Transverse colon (tissue), 4 donors: ENCODE results near the gene PCDHA12. TPM values are rescaled to one million over a fixed set of nuclear protein-coding genes. Genes with fewer than 3 reads are reported as not detected.

Experiments used
- DNase-seq: peaks from one replicate; pipeline ENCODE4 v3.0.0-alpha.2; 2019
- H3K27ac ChIP-seq, 4 donors: fragments of 200-600 bp; sonication (generic); 2 replicates each; pipeline ENCODE4 v1.5.1; 2016 to 2018; ENCODE audit warnings: inconsistent platforms in 4 of 4
- H3K27me3 ChIP-seq: fragments of 200-600 bp; sonication (generic); 2 replicates; pipeline ENCODE4 v1.5.1; 2017; ENCODE audit warnings: inconsistent platforms
- H3K36me3 ChIP-seq, 4 donors: fragments of 200-600 bp; sonication (generic); 2 replicates each; pipeline ENCODE4 v1.5.1; 2017 to 2019; ENCODE audit warnings: inconsistent platforms in 4 of 4
- H3K4me1 ChIP-seq, 4 donors: fragments of 200-600 bp; sonication (generic); 2 replicates each; pipeline ENCODE4 v1.5.1; 2017 to 2020; ENCODE audit warnings: inconsistent platforms in 4 of 4
- H3K4me3 ChIP-seq, 4 donors: fragments of 200-600 bp; sonication (generic); 1 replicate in 1 of 4; 2 replicates in 3 of 4; pipeline versions ENCODE4 v1.5.1 to v1.6.1; 2017 to 2019; ENCODE audit warnings: inconsistent platforms in 4 of 4
- H3K9me3 ChIP-seq, 2 donors: fragments of 200-600 bp; sonication (generic); 2 replicates each; pipeline ENCODE4 v1.5.1; 2017 to 2019; ENCODE audit warnings: inconsistent platforms in 2 of 2
- CTCF ChIP-seq, 5 experiments: fragments of 200-600 bp in 3 of 5; fragments of 450-650 bp in 2 of 5; sonication (generic) in 3 of 5; IDR thresholded peaks; 1 replicate in 2 of 5; 2 replicates in 3 of 5; pipeline ENCODE4 v1.5.1; 2016 to 2017; ENCODE audit warnings: antibody characterized with exemption in 5 of 5, inconsistent platforms in 3 of 5, mild to moderate bottlenecking in 2 of 5, moderate library complexity in 1 of 5
- EP300 ChIP-seq: sonication (generic); formaldehyde crosslinking; IDR thresholded peaks from one replicate; pipeline ENCODE4 v1.6.1; 2017; ENCODE audit warnings: antibody characterized with exemption, low read depth
- POLR2A ChIP-seq: fragments of 450-650 bp; IDR thresholded peaks from one replicate; pipeline ENCODE4 v1.6.1; 2016; ENCODE audit warnings: antibody characterized with exemption, mild to moderate bottlenecking, moderate library complexity
- POLR2AphosphoS5 ChIP-seq, 3 donors: sonication (generic); formaldehyde crosslinking; IDR thresholded peaks; one replicate each; pipeline ENCODE4 v1.6.1; 2016; ENCODE audit warnings: antibody characterized with exemption in 3 of 3
- WGBS, 2 donors: methylation state at CpG; one replicate each; pipeline ENCODE4 v1.1.5; 2018; ENCODE audit warnings: low coverage in 1 of 2; 5-methylcytosine and 5-hydroxymethylcytosine counted together
- in situ Hi-C, 4 donors: fragments of 200-750 bp; cut with MboI; loops; one replicate each; pipeline versions ENCODE4 v1.15.0 to v1.15.1; 2017; ENCODE audit warnings: low sequenced_read_pairs in 3 of 4, low pct_ligation_motif_present in 1 of 4, low pct_unique_long_range_greater_than_20kb in 1 of 4
- intact Hi-C: fragments of 100-400 bp; cut with DNase I; formaldehyde crosslinking; loops from one replicate; pipeline ENCODE4 v1.15.1; 2023; ENCODE audit warnings: low total_unique reads
- total RNA-seq, 4 donors: library from RNA; depleted of rRNA; stranded (reverse); fragments of >200 nt; gene quantifications; one replicate each; pipeline ENCODE4 v1.1.0, GENCODE V29; 2016

PCDHA12 gene
- total RNA-seq, 4 donors from 2014 or later: 0.55 to 0.80 (median 0.64) TPM; not detected in 1

- Histone ChIP-seq H3K27ac (no peak within 1 kb of the TSS), H3K27me3 (peaks cover 7% of the 10 kb centered on the region), H3K9me3 (peaks cover 4 to 24% of the 10 kb centered on the region in 2 donors), H3K4me3 (no peak within 1 kb of the TSS), H3K36me3 (no peaks in the 10 kb centered on the region), H3K4me1 (no peaks in the 10 kb centered on the region)
- in situ Hi-C loops (no loop called here), intact Hi-C loops (no loop called here)
- 40 to 52% methylated on average over 1 to 32 of the region's 35 CpGs for WGBS, 2 donors
- no peak for TF ChIP-seq POLR2AphosphoS5 (IDR thresholded peaks at IDR 0.05)
- no peak for TF ChIP-seq CTCF (IDR thresholded peaks at IDR 0.05)
- no peak for TF ChIP-seq EP300
- no peak for TF ChIP-seq POLR2A
- no peak for DNase-seq
These were observed 6.9 kb downstream of the PCDHA12 start, which contains the start of gene PCDHA13 for GRCh38 chr5:140881889-140882590. TSS of gene PCDHA13 (plus strand) at chr5:140882124. CDS start at chr5:140882269, 145 bp downstream.

DNA sequence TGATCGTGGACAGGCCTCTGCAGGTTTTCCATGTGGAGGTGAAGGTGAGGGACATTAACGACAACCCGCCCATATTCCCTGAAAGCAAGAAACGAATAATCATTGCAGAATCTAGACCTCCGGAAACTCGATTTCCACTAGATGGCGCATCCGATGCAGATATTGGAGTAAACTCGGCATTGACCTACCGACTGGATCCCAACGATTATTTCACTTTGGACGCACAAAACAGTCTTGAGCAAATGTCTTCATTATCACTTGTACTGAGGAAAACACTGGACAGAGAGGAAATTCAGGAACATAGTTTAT is 7.4 kb downstream of the PCDHA12 start:
- no peaks in the 10 kb centered on the region for H3K36me3 ChIP-seq
- H3K9me3 ChIP-seq: peaks cover 4 to 19% of the 10 kb centered on the region in 2 donors
- no peak overlapping the region for H3K27ac ChIP-seq
- in situ Hi-C loops (no loop called here), intact Hi-C loops (no loop called here)
- WGBS, 2 donors: 53 to 64% methylated on average over 4 to 12 of the region's 12 CpGs
- DNase-seq: no peak
- H3K4me3 ChIP-seq: no peak overlapping the region
- no peak for TF ChIP-seq POLR2AphosphoS5 (IDR thresholded peaks at IDR 0.05)
- no peaks in the 10 kb centered on the region for H3K4me1 ChIP-seq
- peaks cover 4% of the 10 kb centered on the region for H3K27me3 ChIP-seq

- in situ Hi-C loops (no loop called here), intact Hi-C loops (no loop called here)
- no peak overlapping the region for H3K4me3 ChIP-seq
- WGBS, 2 donors: 83% methylated on average over 4 to 41 of the region's 41 CpGs
- no peak for TF ChIP-seq POLR2AphosphoS5 (IDR thresholded peaks at IDR 0.05)
- H3K36me3 ChIP-seq: no peaks in the 10 kb centered on the region
- H3K27ac ChIP-seq: no peak overlapping the region
- H3K4me1 ChIP-seq: no peaks in the 10 kb centered on the region
- H3K27me3 ChIP-seq: peaks cover 3% of the 10 kb centered on the region
- no peak for DNase-seq
- peaks cover 4 to 18% of the 10 kb centered on the region in 2 donors for H3K9me3 ChIP-seq
These were observed 8.3 kb downstream of the PCDHA12 start for GRCh38 chr5:140883373-140883772.

DNA sequence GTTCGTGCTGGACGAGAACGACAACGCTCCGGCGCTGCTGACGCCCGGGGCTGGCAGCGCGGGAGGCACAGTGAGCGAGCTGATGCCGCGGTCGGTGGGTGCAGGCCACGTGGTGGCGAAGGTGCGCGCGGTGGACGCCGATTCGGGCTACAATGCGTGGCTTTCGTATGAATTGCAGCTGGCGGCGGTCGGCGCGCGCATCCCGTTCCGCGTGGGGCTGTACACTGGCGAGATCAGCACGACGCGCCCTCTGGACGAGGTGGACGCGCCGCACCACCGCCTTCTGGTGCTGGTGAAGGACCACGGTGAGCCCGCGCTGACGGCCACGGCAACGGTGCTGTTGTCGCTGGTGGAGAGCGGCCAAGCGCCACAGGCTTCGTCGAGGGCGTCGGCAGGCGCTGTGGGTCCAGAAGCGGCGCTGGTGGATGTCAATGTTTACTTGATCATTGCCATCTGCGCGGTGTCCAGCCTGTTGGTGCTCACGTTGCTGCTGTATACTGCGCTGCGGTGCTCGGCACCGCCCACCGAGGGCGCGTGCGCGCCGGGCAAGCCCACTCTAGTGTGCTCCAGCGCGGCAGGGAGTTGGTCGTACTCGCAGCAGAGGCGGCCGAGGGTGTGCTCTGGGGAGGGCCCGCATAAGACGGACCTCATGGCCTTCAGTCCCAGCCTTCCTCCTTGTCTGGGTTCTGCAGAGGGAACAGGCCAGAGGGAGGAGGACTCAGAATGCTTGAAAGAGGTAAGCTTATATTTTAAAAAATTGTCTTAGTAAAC is 9.0 kb downstream of the PCDHA12 start:
- Histone ChIP-seq H3K27me3 (no peaks in the 10 kb centered on the region), H3K4me3 (no peak overlapping the region), H3K27ac (no peak overlapping the region), H3K9me3 (peaks cover 4 to 14% of the 10 kb centered on the region in 2 donors), H3K36me3 (no peaks in the 10 kb centered on the region), H3K4me1 (no peaks in the 10 kb centered on the region)
- intact Hi-C loops (no loop called here), in situ Hi-C loops (no loop called here)
- no peak for TF ChIP-seq EP300
- no peak for TF ChIP-seq POLR2AphosphoS5 (IDR thresholded peaks at IDR 0.05)
- TF ChIP-seq CTCF (IDR thresholded peaks at IDR 0.05): no peak
- no peak for TF ChIP-seq POLR2A
- WGBS, 2 donors: 85% methylated on average over 79 of the region's 79 CpGs; no CpG with 5 or more reads in 1 of the 2 donors
- no peak for DNase-seq

DNA sequence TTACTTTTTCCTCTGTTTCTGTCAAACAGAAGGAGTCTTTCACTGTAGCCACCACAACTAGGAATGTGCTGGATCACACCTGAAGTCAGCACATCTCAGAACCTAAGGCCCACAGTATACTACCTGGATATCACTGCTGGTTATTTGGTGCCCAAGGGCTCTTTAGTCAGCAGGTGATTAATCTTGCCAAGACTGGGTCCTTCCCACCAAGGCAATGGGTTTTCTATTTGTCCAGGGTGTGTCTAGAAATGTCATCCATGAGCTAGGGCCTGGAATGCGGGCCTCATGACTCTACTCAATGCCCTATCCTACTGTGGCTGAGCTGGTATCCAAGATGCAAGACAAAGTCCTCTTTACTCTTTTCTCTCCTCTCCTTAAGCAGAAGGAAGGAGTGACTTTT is 41.2 kb downstream of the PCDHA12 start:
- TF ChIP-seq POLR2A (no peak), EP300 (no peak), POLR2AphosphoS5 (IDR thresholded peaks at IDR 0.05) (no peak), CTCF (IDR thresholded peaks at IDR 0.05) (no peak)
- Histone ChIP-seq H3K27me3 (no peaks in the 10 kb centered on the region), H3K4me1 (no peaks in the 10 kb centered on the region), H3K27ac (no peak overlapping the region), H3K9me3 (no peaks in the 10 kb centered on the region), H3K4me3 (no peak overlapping the region), H3K36me3 (no peaks in the 10 kb centered on the region)
- intact Hi-C loops (no loop called here), in situ Hi-C loops (no loop called here)
- no peak for DNase-seq
- WGBS, 2 donors: 73% methylated on average over 1 of the region's 1 CpG; no CpG with 5 or more reads in 1 of the 2 donors
